KOPT-K1 (cell line): ENCODE data around the gene TBC1D3B.
"Not testable (repeated sequence)": the region's sequence is repeated elsewhere in the genome, so short reads cannot be mapped to it uniquely, and the experiment has no call there.

Experiments
- H3K27ac ChIP-seq: fragments of 200-600 bp; sonication (generic); 2 replicates; pipeline ENCODE4 v1.5.1; 2016; ENCODE audit warnings: antibody characterized with exemption, mild to moderate bottlenecking, low read depth, low read length; ENCODE audit not compliant: poor library complexity, severe bottlenecking
- H3K36me3 ChIP-seq: fragments of 200-600 bp; sonication (generic); 2 replicates; pipeline ENCODE4 v1.5.1; 2017; ENCODE audit warnings: antibody characterized with exemption, mild to moderate bottlenecking, low read length, moderate library complexity; ENCODE audit not compliant: insufficient read depth
- H3K9me3 ChIP-seq: fragments of 200-600 bp; sonication (generic); 2 replicates; pipeline ENCODE4 v1.5.1; 2017; ENCODE audit warnings: antibody characterized with exemption, low read length, mild to moderate bottlenecking; ENCODE audit not compliant: insufficient read depth, poor library complexity, severe bottlenecking

TBC1D3B gene

GRCh38 chr17:36206486-36206821 lies 30.0 kb upstream of the TBC1D3B start:
- not testable (repeated sequence) for H3K36me3 ChIP-seq, H3K9me3 ChIP-seq, H3K27ac ChIP-seq

GRCh38 chr17:36205637-36206485 lies 29.4 kb upstream of the TBC1D3B start:
- Histone ChIP-seq H3K36me3 (no peaks in the 10 kb centered on the region), H3K27ac (no peak overlapping the region), H3K9me3 (no peaks in the 10 kb centered on the region)

GRCh38 chr17:36204724-36205500 lies 28.5 kb upstream of the TBC1D3B start:
- H3K36me3 ChIP-seq: no peaks in the 10 kb centered on the region
- H3K27ac ChIP-seq: no peak overlapping the region
- H3K9me3 ChIP-seq: no peaks in the 10 kb centered on the region

GRCh38 chr17:36203335-36203734 lies 26.9 kb upstream of the TBC1D3B start:
- no peaks in the 10 kb centered on the region for H3K9me3 ChIP-seq
- H3K36me3 ChIP-seq: no peaks in the 10 kb centered on the region
- H3K27ac ChIP-seq: no peak overlapping the region

- H3K36me3 ChIP-seq, H3K9me3 ChIP-seq, H3K27ac ChIP-seq: not testable (repeated sequence)
Measured at GRCh38 chr17:36201506-36201905, 25.1 kb upstream of the TBC1D3B start.

GRCh38 chr17:36201102-36201501 lies 24.7 kb upstream of the TBC1D3B start:
- H3K9me3 ChIP-seq, H3K27ac ChIP-seq, H3K36me3 ChIP-seq: not testable (repeated sequence)

GRCh38 chr17:36198831-36199465 lies 22.5 kb upstream of the TBC1D3B start:
- Histone ChIP-seq H3K27ac (no peak overlapping the region), H3K9me3 (no peaks in the 10 kb centered on the region), H3K36me3 (no peaks in the 10 kb centered on the region)

- Histone ChIP-seq H3K36me3 (no peaks in the 10 kb centered on the region), H3K27ac (no peak overlapping the region), H3K9me3 (no peaks in the 10 kb centered on the region)
Measured at GRCh38 chr17:36197387-36197703, 20.9 kb upstream of the TBC1D3B start.

- H3K27ac ChIP-seq: no peak overlapping the region
- H3K9me3 ChIP-seq: no peaks in the 10 kb centered on the region
- H3K36me3 ChIP-seq: no peaks in the 10 kb centered on the region
Measured at GRCh38 chr17:36196131-36196486, 19.7 kb upstream of the TBC1D3B start.

- H3K9me3 ChIP-seq: no peaks in the 10 kb centered on the region
- H3K36me3 ChIP-seq: no peaks in the 10 kb centered on the region
- H3K27ac ChIP-seq: no peak overlapping the region
Measured at GRCh38 chr17:36195434-36196130, 19.1 kb upstream of the TBC1D3B start.

GRCh38 chr17:36194832-36195433 lies 18.5 kb upstream of the TBC1D3B start:
- H3K36me3 ChIP-seq, H3K9me3 ChIP-seq, H3K27ac ChIP-seq: not testable (repeated sequence)

GRCh38 chr17:36194147-36194831 lies 17.9 kb upstream of the TBC1D3B start:
- not testable (repeated sequence) for H3K27ac ChIP-seq, H3K9me3 ChIP-seq, H3K36me3 ChIP-seq

GRCh38 chr17:36193216-36193775 lies 16.9 kb upstream of the TBC1D3B start:
- Histone ChIP-seq H3K27ac (no peak overlapping the region), H3K9me3 (no peaks in the 10 kb centered on the region), H3K36me3 (no peaks in the 10 kb centered on the region)

GRCh38 chr17:36190549-36191330 lies 14.3 kb upstream of the TBC1D3B start:
- not testable (repeated sequence) for H3K36me3 ChIP-seq, H3K9me3 ChIP-seq, H3K27ac ChIP-seq
